GM12878 (cell line): ENCODE data around the gene ANO3. TPM values are rescaled to one million over a fixed set of nuclear protein-coding genes. Genes with fewer than 3 reads are reported as not detected.
A peak's percentile ranks its signal among the peaks of the same experiment; 100 is the strongest.

Experiments
- ATAC-seq: fragments of 200-7000 bp; cut with Tn5 transposase; 3 replicates; pipeline ENCODE4 v1.9.1; 2020; ENCODE audit warnings: mild to moderate bottlenecking, moderate library complexity
- BruUV-seq: library from RNA; stranded (reverse); fragments of 400-500 nt; replicated peaks from 2 replicates; lab custom pipeline; 2021; lab: Mats Ljungman, UMichigan
- CTCF ChIA-PET: fragments of 300-600 bp; sonication (Branson Sonifier 250); formaldehyde crosslinking; extraction: SDS; loops from one replicate; lab custom pipeline; 2021; ENCODE audit warnings: inconsistent platforms; lab: Yijun Ruan, JAX
- POLR2A ChIA-PET: fragments of 350-600 bp; formaldehyde crosslinking; extraction: SDS; loops from one replicate; lab custom pipeline; 2021; ENCODE audit warnings: inconsistent platforms; lab: Charles Lee
- RAD21 ChIA-PET: fragments of 300-600 bp; sonication (Branson Sonifier 250); formaldehyde crosslinking; loops from one replicate; lab custom pipeline; 2023; ENCODE audit warnings: antibody characterized with exemption; ENCODE audit not compliant: unreplicated experiment; lab: Charles Lee
- SMC1A ChIA-PET: fragments of 300-600 bp; sonication (Branson Sonifier 250); formaldehyde crosslinking; loops from one replicate; lab custom pipeline; 2023; ENCODE audit not compliant: unreplicated experiment, uncharacterized antibody; lab: Charles Lee
- DNase-seq: peaks from one replicate; pipeline ENCODE4 v3.0.0-alpha.2; 2011; ENCODE audit warnings: low read depth, low spot score
- FAIRE-seq: peaks from 3 replicates; lab custom pipeline; 2011; peaks lifted over from hg19 to GRCh38; lab: Jason Lieb, UNC
- H2AFZ ChIP-seq: 2 replicates; pipeline ENCODE4 v1.6.0; 2011; ENCODE audit warnings: low read depth, low read length, control low read depth; ENCODE audit not compliant: control insufficient read depth
- H3K27ac ChIP-seq: 2 replicates; pipeline ENCODE4 v1.5.1; 2011; ENCODE audit warnings: control low read depth; ENCODE audit not compliant: control insufficient read depth, insufficient read depth
- H3K27me3 ChIP-seq, 2 experiments: replicated peaks in 1 of 2; 2 replicates each; pipeline versions ENCODE4 v1.6.0 to v1.6.1; 2011; ENCODE audit warnings: low read length in 1 of 2; ENCODE audit not compliant: control insufficient read depth in 2 of 2, insufficient read depth in 2 of 2
- H3K36me3 ChIP-seq, 2 experiments: 2 replicates each; pipeline ENCODE4 v1.5.1; 2011; ENCODE audit warnings: low read length in 1 of 2; ENCODE audit not compliant: control insufficient read depth in 2 of 2, insufficient read depth in 2 of 2
- H3K4me1 ChIP-seq: 2 replicates; pipeline ENCODE4 v1.6.1; 2011; ENCODE audit warnings: mild to moderate bottlenecking, low read length, moderate library complexity, mixed read lengths; ENCODE audit not compliant: control insufficient read depth, insufficient read depth
- H3K4me2 ChIP-seq: 2 replicates; pipeline ENCODE4 v1.6.0; 2011; ENCODE audit warnings: control low read depth; ENCODE audit not compliant: control insufficient read depth, insufficient read depth
- H3K4me3 ChIP-seq: fragments of 200-600 bp; sonication (generic); 2 replicates; pipeline ENCODE4 v1.5.1; 2016
- H3K79me2 ChIP-seq: 2 replicates; pipeline ENCODE4 v1.6.0; 2011; ENCODE audit warnings: low read length; ENCODE audit not compliant: control insufficient read depth, insufficient read depth
- H3K9ac ChIP-seq: 2 replicates; pipeline ENCODE4 v1.8.0; 2011; ENCODE audit warnings: low read length, control low read depth, mixed read lengths; ENCODE audit not compliant: control insufficient read depth, insufficient read depth
- H3K9me3 ChIP-seq: replicated peaks from 3 replicates; pipeline ENCODE4 v1.5.1; 2011; ENCODE audit warnings: mild to moderate bottlenecking, low read length; ENCODE audit not compliant: control insufficient read depth, insufficient read depth
- H4K20me1 ChIP-seq: 2 replicates; pipeline ENCODE4 v1.6.0; 2011; ENCODE audit not compliant: control insufficient read depth, insufficient read depth
- ASH2L ChIP-seq: fragments of 300-600, 200-600 bp; sonication (generic); IDR thresholded peaks from 2 replicates; pipeline ENCODE4 v1.6.1; 2017; ENCODE audit warnings: low read depth, mild to moderate bottlenecking, borderline replicate concordance
- BCLAF1 ChIP-seq: fragments of 450-650 bp; IDR thresholded peaks from 2 replicates; pipeline ENCODE4 v1.6.1; 2017; ENCODE audit warnings: antibody characterized with exemption, mild to moderate bottlenecking, moderate library complexity
- CHD1 ChIP-seq: IDR thresholded peaks from 2 replicates; pipeline ENCODE4 v1.6.1; 2012; ENCODE audit warnings: low read depth, low read length, improper control_type of control experiment
- ESRRA ChIP-seq: IDR thresholded peaks from 2 replicates; pipeline ENCODE4 v1.6.1; 2012; ENCODE audit warnings: mild to moderate bottlenecking, low read length, improper control_type of control experiment
- IRF4 ChIP-seq: IDR thresholded peaks from 2 replicates; pipeline ENCODE4 v1.6.1; 2011; ENCODE audit warnings: low read depth, low read length
- KDM1A ChIP-seq: fragments of 200-600 bp; sonication (generic); IDR thresholded peaks from 2 replicates; pipeline ENCODE4 v1.6.1; 2016; ENCODE audit warnings: borderline replicate concordance
- MYC ChIP-seq: IDR thresholded peaks from 2 replicates; pipeline ENCODE4 v1.6.1; 2011; ENCODE audit warnings: mild to moderate bottlenecking, low read length, moderate library complexity, inconsistent platforms; ENCODE audit not compliant: insufficient read depth, insufficient replicate concordance, insufficient read length, severe bottlenecking
- NFXL1 ChIP-seq: fragments of 450-650 bp; IDR thresholded peaks from 2 replicates; pipeline ENCODE4 v1.6.1; 2017; ENCODE audit warnings: antibody characterized with exemption, mild to moderate bottlenecking, borderline replicate concordance
- NKRF ChIP-seq: fragments of 450-650 bp; conservative IDR thresholded peaks from 2 replicates; pipeline ENCODE4 v1.6.1; 2017; ENCODE audit warnings: mild to moderate bottlenecking, moderate library complexity
- PAX8 ChIP-seq: fragments of 450-650 bp; IDR thresholded peaks from 2 replicates; pipeline ENCODE4 v1.6.1; 2017; ENCODE audit warnings: mild to moderate bottlenecking, moderate library complexity
- STAT1 ChIP-seq: fragments of 450-650 bp; conservative IDR thresholded peaks from 2 replicates; pipeline ENCODE4 v1.6.1; 2014; ENCODE audit warnings: antibody characterized with exemption, mild to moderate bottlenecking
- SUZ12 ChIP-seq: fragments of 200-600 bp; sonication (generic); IDR thresholded peaks from one replicate; pipeline ENCODE4 v1.6.1; 2018; ENCODE audit warnings: antibody characterized with exemption, mild to moderate bottlenecking; ENCODE audit not compliant: unreplicated experiment
- YBX1 ChIP-seq: fragments of 450-650 bp; IDR thresholded peaks from 2 replicates; pipeline ENCODE4 v1.6.1; 2016; ENCODE audit warnings: antibody characterized with exemption
- YY1 ChIP-seq: IDR thresholded peaks from 2 replicates; pipeline ENCODE4 v1.6.1; 2011; ENCODE audit warnings: low read depth, mild to moderate bottlenecking, low read length
- ZNF622 ChIP-seq: fragments of 450-650 bp; IDR thresholded peaks from 2 replicates; pipeline ENCODE4 v1.6.1; 2017; ENCODE audit warnings: mild to moderate bottlenecking, inconsistent platforms
- ZNF687 ChIP-seq: fragments of 450-650 bp; IDR thresholded peaks from 2 replicates; pipeline ENCODE4 v1.6.1; 2017; ENCODE audit warnings: mild to moderate bottlenecking, moderate library complexity
- ZSCAN29 ChIP-seq: fragments of 450-650 bp; IDR thresholded peaks from 2 replicates; pipeline ENCODE4 v1.6.1; 2017; ENCODE audit warnings: mild to moderate bottlenecking, moderate library complexity
- WGBS: methylation state at CpG from one replicate; pipeline ENCODE4 v1.1.6; 2016; ENCODE audit warnings: low lambda C conversion rate; ENCODE audit not compliant: insufficient replicate concordance, insufficient coverage; ENCODE audit errors: missing lambda C conversion rate; 5-methylcytosine and 5-hydroxymethylcytosine counted together
- in situ Hi-C: fragments of 300-500 bp; cut with MboI; formaldehyde crosslinking; loops from 9 replicates; pipeline ENCODE4 v1.14.3; 2018; ENCODE audit warnings: mixed read lengths
- intact Hi-C: fragments of 100-400 bp; cut with micrococcal nuclease; formaldehyde crosslinking; loops from one replicate; pipeline ENCODE4 v1.14.2; 2022; ENCODE audit not compliant: unreplicated experiment
- polyA plus RNA-seq, 11 experiments: library from polyadenylated mRNA; depleted of rRNA in 4 of 11; unstranded in 6 of 11; stranded (reverse) in 5 of 11; fragments of >200 nt; fragmentation: Nextera tagmentation in 4 of 11; fragmentation: Illumina TruSeq in 1 of 11; extraction: Ambion mirVana in 4 of 11; extraction: Trizol in 1 of 11; gene quantifications; 1 replicate in 1 of 11; 2 replicates in 10 of 11; pipeline versions ENCODE4 v1.2.1 to v1.2.3, GENCODE V29; 2011 to 2016; ENCODE audit warnings: inconsistent platforms in 2 of 11, missing spikeins in 2 of 11, low read depth in 1 of 11
- total RNA-seq, 4 experiments: library from RNA; depleted of rRNA in 3 of 4; stranded (reverse); fragments of >200 nt in 3 of 4; fragmentation: Illumina TruSeq in 1 of 4; extraction: Trizol in 1 of 4; gene quantifications; 2 replicates each; pipeline versions ENCODE4 v1.2.1 to v1.2.3, GENCODE V29; 2013 to 2021

ANO3 gene
- total and polyA plus RNA-seq, 10 of the 15 experiments (the other 5 are each of a cell fraction or from before 2014, with no cell fraction given), result 0.13 to 5.9 (median 0.44) TPM

DNA sequence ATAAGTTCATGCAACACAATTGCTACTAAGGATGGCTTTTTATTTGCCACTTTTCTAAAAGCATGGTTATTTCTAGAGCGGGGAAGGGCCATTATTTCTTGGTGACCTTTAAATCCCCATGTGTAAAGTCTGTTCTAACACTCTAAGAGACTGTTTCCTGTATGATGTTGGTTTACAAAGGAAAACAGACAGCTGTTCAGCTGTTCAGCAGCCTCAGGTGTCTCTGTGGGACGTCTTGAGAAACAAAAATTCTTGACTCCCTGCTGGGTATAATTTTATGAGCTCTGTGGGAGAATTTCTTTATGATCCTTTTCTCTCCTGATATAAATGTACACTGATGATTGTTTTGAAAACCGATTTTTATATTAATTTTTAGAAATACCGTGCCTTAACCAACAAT is 226.3 kb downstream of the ANO3 start:
- Histone ChIP-seq H3K4me2 (no peak overlapping the region), H3K4me1 (no peaks in the 10 kb centered on the region), H3K27me3 (no peaks in the 10 kb centered on the region), H3K79me2 (no peaks in the 10 kb centered on the region), H3K9me3 (no peaks in the 10 kb centered on the region), H2AFZ (no peak overlapping the region), H3K4me3 (no peak overlapping the region), H3K9ac (no peak overlapping the region), H3K27ac (no peak overlapping the region), H3K36me3 (no peaks in the 10 kb centered on the region), H4K20me1 (no peaks in the 10 kb centered on the region)
- no peak for DNase-seq
- intact Hi-C loops (loop anchor here (10.0 kb wide), 1 partner anchor 223 kb away; the partner anchor contains the start of gene ANO3), in situ Hi-C loops (loop anchor here (10.0 kb wide), 1 partner anchor 263 kb away; no protein-coding TSS in a partner anchor)
- WGBS, result 42% methylated on average over 4 of the region's 4 CpGs
- SMC1A ChIA-PET, result interaction anchor here (1.1 to 4.2 kb wide), 15 partner anchors 10 to 92 kb away, joined by 3 to 23 read pairs (median 7); no protein-coding TSS in a partner anchor
- CTCF ChIA-PET, result interaction anchor here (0.6 to 2.1 kb wide), 7 partner anchors 10 to 260 kb away, joined by 3 to 15 read pairs (median 4); no protein-coding TSS in a partner anchor
- BruUV-seq, result no TSS peak
- RAD21 ChIA-PET, result interaction anchor here (0.7 to 3.4 kb wide), 14 partner anchors 9 to 260 kb away, joined by 3 to 11 read pairs (median 4); partner anchors contain the start of gene MUC15
- peak; percentile 69 for ATAC-seq
- FAIRE-seq, result no peak
- POLR2A ChIA-PET, result interaction anchor here (0.9 kb wide), 1 partner anchor 20 kb away, joined by 4 read pairs; no protein-coding TSS in a partner anchor
- TF ChIP-seq ZSCAN29, result no peak
- no peak for TF ChIP-seq KDM1A
- no peak for TF ChIP-seq PAX8
- no peak for TF ChIP-seq ZNF622
- TF ChIP-seq ESRRA, result no peak
- no peak for TF ChIP-seq MYC
- no peak for TF ChIP-seq CHD1
- no peak for TF ChIP-seq STAT1
- TF ChIP-seq YY1, result no peak
- TF ChIP-seq BCLAF1, result no peak
- TF ChIP-seq NFXL1, result no peak
- TF ChIP-seq ASH2L, result no peak
- no peak for TF ChIP-seq ZNF687
- no peak for TF ChIP-seq SUZ12
- TF ChIP-seq YBX1, result no peak
- no peak for TF ChIP-seq IRF4
- TF ChIP-seq NKRF, result no peak
